H1 (cell line): ENCODE results near the gene RAPGEF5. TPM values are rescaled to one million over a fixed set of nuclear protein-coding genes. Genes with fewer than 3 reads are reported as not detected.

ENCODE experiments used
- CEBPB ChIP-seq: IDR thresholded peaks from 2 replicates; pipeline ENCODE4 v1.6.1; 2012; ENCODE audit warnings: low read depth, low read length
- EZH2 ChIP-seq: fragments of 200-600 bp; sonication (generic); IDR thresholded peaks from 2 replicates; pipeline ENCODE4 v1.7.1; 2012; ENCODE audit warnings: low read depth, mild to moderate bottlenecking, moderate library complexity, low read length, inconsistent platforms; ENCODE audit not compliant: severe bottlenecking
- FOSL1 ChIP-seq: IDR thresholded peaks from 2 replicates; pipeline ENCODE4 v1.6.1; 2011; ENCODE audit warnings: mild to moderate bottlenecking, low read depth, low read length, moderate library complexity; ENCODE audit not compliant: insufficient read depth
- GABPA ChIP-seq: IDR thresholded peaks from 2 replicates; pipeline ENCODE4 v1.6.1; 2011; ENCODE audit warnings: mild to moderate bottlenecking, low read length, moderate library complexity, borderline replicate concordance; ENCODE audit not compliant: insufficient read depth
- KDM1A ChIP-seq: fragments of 200-600, 300-600 bp; sonication (generic); IDR thresholded peaks from 2 replicates; pipeline ENCODE4 v1.7.1; 2016; ENCODE audit warnings: mild to moderate bottlenecking, low read length, borderline replicate concordance
- RXRA ChIP-seq: IDR thresholded peaks from 2 replicates; pipeline ENCODE4 v1.6.1; 2011; ENCODE audit warnings: low read depth, mild to moderate bottlenecking, low read length, moderate library complexity; ENCODE audit not compliant: insufficient read depth
- SIX5 ChIP-seq: IDR thresholded peaks from 2 replicates; pipeline ENCODE4 v1.6.1; 2011; ENCODE audit warnings: mild to moderate bottlenecking, low read depth, low read length
- SP1 ChIP-seq: IDR thresholded peaks from 2 replicates; pipeline ENCODE4 v1.6.1; 2011; ENCODE audit warnings: low read depth, low read length
- SRF ChIP-seq: IDR thresholded peaks from 2 replicates; pipeline ENCODE4 v1.6.1; 2011; ENCODE audit warnings: mild to moderate bottlenecking, low read depth, low read length, moderate library complexity
- TCF12 ChIP-seq: IDR thresholded peaks from 2 replicates; pipeline ENCODE4 v1.6.1; 2011; ENCODE audit warnings: low read depth, mild to moderate bottlenecking, low read length
- polyA plus RNA-seq, 7 experiments: library from polyadenylated mRNA; depleted of rRNA in 3 of 7; stranded (reverse) in 5 of 7; unstranded in 2 of 7; fragments of >200 nt in 5 of 7; fragments of 200-250 nt in 2 of 7; gene quantifications; 1 replicate in 5 of 7; 2 replicates in 1 of 7; 4 replicates in 1 of 7; pipeline versions ENCODE4 v1.2.1 to v1.2.3, GENCODE V29; 2011 to 2013; ENCODE audit warnings: missing spikeins in 2 of 7, mixed read lengths in 2 of 7
- total RNA-seq: library from RNA; stranded (reverse); fragmentation: NEBNext Ultra II Directional; extraction: Animal tissue kit (Norgen Biotek cat#: 25700); gene quantifications from 2 replicates; pipeline ENCODE4 v1.2.1, GENCODE V29; 2021
- TF ChIP-seq, protein P1 (sequence below): IDR thresholded peaks from 2 replicates; pipeline ENCODE4 v1.6.1; 2012; ENCODE audit warnings: inconsistent platforms

Gene RAPGEF5
- total and polyA plus RNA-seq, 2 of the 8 experiments (the other 6 are each of a cell fraction or from before 2014, with no cell fraction given), result 4.4 to 22.9 TPM

DNA sequence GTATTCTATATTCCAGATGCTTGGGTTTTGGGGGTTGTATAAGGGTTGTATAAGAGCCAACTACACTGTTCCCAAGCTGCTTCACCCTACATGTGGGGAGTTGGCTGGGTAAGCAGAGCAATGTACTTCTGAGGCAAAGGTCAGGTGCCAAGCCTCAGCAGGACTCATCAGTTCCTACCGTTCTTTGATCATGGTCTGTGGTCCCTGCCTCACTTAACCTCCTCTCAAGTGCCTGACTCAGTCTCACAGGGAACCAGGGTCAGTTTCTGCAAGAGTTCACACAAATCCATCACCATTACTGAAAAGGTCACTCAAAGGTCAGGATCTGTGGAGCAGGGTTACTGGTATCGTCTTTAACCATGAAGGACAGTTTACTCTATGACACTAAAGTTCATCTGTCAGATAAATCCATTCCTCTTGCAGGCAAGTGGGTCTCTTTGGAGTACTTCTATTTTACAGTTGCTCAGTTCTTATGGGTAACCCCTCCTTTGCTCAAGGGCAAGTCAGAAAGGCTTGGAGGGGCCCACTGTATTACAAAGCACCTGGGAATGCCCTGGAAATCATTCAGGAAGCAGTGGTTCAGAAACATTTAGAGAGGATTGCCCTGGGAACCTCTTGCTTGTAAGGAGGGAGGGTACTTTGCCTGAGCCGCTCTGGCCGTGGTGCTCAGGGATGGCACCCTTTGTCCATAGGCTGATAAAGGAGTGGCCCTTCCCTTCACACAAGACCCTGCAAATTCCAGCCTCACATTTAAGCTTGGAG is 227.0 kb downstream of the RAPGEF5 start (continued):
- TF ChIP-seq GABPA (no peak), SP1 (no peak), CEBPB (no peak), SIX5 (no peak), KDM1A (no peak), SRF (no peak), RXRA (no peak), TCF12 (no peak), FOSL1 (no peak), EZH2 (no peak)
- TF ChIP-seq, protein P1, sequence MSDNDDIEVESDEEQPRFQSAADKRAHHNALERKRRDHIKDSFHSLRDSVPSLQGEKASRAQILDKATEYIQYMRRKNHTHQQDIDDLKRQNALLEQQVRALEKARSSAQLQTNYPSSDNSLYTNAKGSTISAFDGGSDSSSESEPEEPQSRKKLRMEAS, result no peak
